Measurements from ENCODE around the gene CLDND1. TPM values are rescaled to one million over a fixed set of nuclear protein-coding genes. Genes with fewer than 3 reads are reported as not detected.
"Not testable (repeated sequence)": the region's sequence is repeated elsewhere in the genome, so short reads cannot be mapped to it uniquely, and the experiment has no call there.

CLDND1 gene
- 100 to 1,000 TPM; 199 to 208 TPM for total RNA-seq

DNA sequence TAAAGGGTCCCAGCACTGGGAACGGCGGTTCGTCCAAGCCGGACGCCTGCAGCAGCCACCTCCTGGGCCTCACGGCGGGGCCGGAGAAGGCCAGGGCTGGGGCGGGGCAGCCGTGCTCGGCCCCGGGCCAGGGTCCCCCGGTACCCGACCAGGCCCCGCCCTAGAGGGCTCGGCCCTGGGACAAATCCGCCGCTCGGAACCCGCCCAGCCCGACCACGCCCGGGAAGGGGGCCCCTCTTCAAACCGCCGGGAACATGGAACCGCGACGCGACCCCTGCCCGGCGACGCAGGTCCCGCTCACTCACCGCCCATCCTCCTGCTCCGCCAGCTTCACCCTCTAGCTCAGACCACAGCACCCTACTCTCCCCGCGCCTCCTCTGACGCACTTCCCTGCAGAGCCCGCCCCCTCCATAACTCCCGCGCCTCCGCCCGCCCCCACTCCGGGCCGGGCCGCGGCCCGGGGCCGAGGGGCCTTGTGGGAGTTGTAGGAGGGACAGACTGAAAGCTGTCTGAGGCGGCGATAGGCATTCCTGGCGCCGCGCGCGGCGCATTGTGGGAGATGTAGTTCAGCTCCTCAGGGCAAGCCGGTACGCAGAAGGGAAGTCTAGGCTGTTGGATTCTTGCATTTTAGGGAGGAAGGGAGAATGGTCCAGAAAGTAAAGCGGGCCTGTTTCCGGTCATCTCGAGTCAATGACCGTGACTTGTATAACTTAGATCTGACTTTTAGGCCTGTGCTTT, at the start of gene CLDND1:
Gene CLDND1 (minus strand): TSS at position 359 of the 738 bp plus-strand sequence. CDS start 1,478 bp downstream, outside the sequence.
- ChIA-PET POLR2A (interaction anchor here (0.8 to 2.5 kb wide), 11 partner anchors 8 to 71 kb away, joined by 3 to 38 read pairs (median 4); partner anchors contain the start of gene CPOX), CTCF (interaction anchor here (0.7 to 1.6 kb wide), 10 partner anchors 14 to 75 kb away, joined by 3 to 11 read pairs (median 4); no protein-coding TSS in a partner anchor)
- intact Hi-C loops (cut with micrococcal nuclease), result loop anchor here (1.0 to 10.0 kb wide), 9 partner anchors 14 to 758 kb away; partner anchors contain the start of genes ARL6, CPOX and DCBLD2
- Mint-ChIP-seq H3K9me3 (no peaks in the 10 kb centered on the region), H3K27me3 (no peaks in the 10 kb centered on the region), H3K4me1 (ENCODE audit: low read depth) (peaks cover 66% of the 10 kb centered on the region), H3K4me3 (peak within 1 kb of the TSS; percentile 91), H3K36me3 (peaks cover 45% of the 10 kb centered on the region), H3K27ac (peak within 1 kb of the TSS; percentile 86)
- DNase-seq, result peak; percentile 98

DNA sequence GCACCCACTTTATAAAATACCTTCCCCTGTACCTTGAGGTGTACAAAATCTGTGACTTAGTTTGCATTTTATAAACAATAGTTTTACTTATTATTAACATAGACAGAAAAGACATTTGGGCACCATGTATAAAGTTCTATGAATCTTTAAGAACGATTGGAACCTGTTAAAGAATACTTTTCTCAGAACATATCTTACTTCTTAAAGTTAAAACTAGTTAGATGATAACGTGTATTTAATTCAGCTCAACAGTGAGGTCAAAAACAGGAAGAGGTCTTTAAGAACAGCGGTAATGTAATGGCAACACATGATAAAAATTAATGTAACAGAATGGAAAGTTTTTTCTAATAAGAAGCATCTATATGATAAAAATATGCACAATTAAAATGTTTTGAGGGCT, 45.7 kb upstream of the CLDND1 start:
- POLR2A ChIA-PET, result no interaction called here
- intact Hi-C loops (cut with micrococcal nuclease), result loop anchor here (10.0 kb wide), 1 partner anchor 1306 kb away; no protein-coding TSS in a partner anchor
- Mint-ChIP-seq H3K4me3 (no peak overlapping the region), H3K4me1 (ENCODE audit: low read depth) (peaks cover 71% of the 10 kb centered on the region), H3K9me3 (peaks cover 7% of the 10 kb centered on the region), H3K36me3 (peaks cover 7% of the 10 kb centered on the region), H3K27ac (no peak overlapping the region), H3K27me3 (no peaks in the 10 kb centered on the region)
- CTCF ChIA-PET, result no interaction called here
- DNase-seq, result no peak

DNA sequence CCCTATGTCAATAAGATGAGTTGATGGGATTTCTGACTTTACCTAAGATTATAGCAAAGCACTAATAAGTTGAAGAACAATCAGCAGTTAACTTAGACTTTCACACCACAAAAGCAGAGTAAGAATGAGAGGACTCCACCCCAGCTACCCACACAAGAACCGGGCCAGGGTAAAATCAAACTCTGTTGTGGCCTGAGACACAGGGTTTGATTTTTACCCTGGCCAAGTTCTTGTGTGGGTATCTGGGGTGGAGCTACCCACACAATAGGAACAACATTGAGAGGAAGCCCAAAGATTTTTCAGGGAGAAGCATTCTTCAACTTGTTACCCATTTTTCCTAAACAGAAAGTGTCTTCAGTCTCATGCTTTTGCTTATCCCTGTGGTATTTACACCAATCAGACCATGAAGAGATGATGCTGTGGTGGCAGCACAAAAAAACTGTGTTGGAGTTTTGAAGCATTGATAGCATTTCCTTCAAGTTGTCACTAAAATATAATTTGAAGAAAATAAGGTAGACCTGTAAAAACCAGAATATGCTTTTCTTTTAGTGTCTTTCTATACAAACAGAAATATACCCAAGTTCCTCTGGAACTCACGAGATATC, 45.1 kb upstream of the CLDND1 start:
- intact Hi-C loops (cut with micrococcal nuclease), result loop anchor here (2.0 to 10.0 kb wide), 2 partner anchors 25 to 1307 kb away; partner anchors contain the start of gene CPOX
- Mint-ChIP-seq H3K9me3 (peaks cover 7% of the 10 kb centered on the region), H3K27me3 (no peaks in the 10 kb centered on the region), H3K4me3 (no peak overlapping the region), H3K4me1 (ENCODE audit: low read depth) (peaks cover 71% of the 10 kb centered on the region), H3K27ac (peak overlapping the region; percentile 28), H3K36me3 (peaks cover 7% of the 10 kb centered on the region)
- peak; percentile 50 for DNase-seq
- POLR2A ChIA-PET, result interaction anchor here (1.0 kb wide), 1 partner anchor 11 kb away, joined by 4 read pairs; no protein-coding TSS in a partner anchor
- CTCF ChIA-PET, result no interaction called here

DNA sequence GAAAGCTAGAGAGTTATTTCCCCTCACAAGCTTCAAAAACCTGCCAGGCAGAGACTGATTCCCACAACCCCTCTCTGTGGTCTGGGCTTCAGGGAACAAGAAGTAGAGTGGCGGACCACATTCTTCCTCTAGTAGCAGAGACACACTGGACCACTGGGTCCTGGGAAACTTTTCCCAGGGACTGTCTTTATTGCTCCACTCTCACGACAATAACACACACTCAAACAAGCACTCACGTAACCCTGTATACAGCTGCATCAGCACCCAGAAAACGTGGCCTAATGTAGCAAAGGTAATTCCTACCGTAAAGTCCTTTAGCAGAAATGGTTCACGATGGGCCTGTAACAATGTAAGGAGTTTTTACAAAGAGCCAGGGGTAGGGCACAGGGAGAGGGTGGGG, 43.1 kb upstream of the CLDND1 start:
- DNase-seq, result no peak
- Mint-ChIP-seq H3K4me3 (no peak overlapping the region), H3K36me3 (peaks cover 9% of the 10 kb centered on the region), H3K9me3 (peaks cover 7% of the 10 kb centered on the region), H3K27ac (peak overlapping the region; percentile 28), H3K4me1 (ENCODE audit: low read depth) (peaks cover 73% of the 10 kb centered on the region), H3K27me3 (peaks cover 3% of the 10 kb centered on the region)
- intact Hi-C loops (cut with micrococcal nuclease), result loop anchor here (1.0 to 10.0 kb wide), 6 partner anchors 9 to 1309 kb away; partner anchors contain the start of genes CLDND1 and CPOX
- POLR2A ChIA-PET, result interaction anchor here (1.2 to 3.4 kb wide), 4 partner anchors 10 to 43 kb away, joined by 3 to 26 read pairs (median 13); partner anchors contain the start of gene CLDND1
- CTCF ChIA-PET, result interaction anchor here (1.2 to 1.5 kb wide), 5 partner anchors 8 to 44 kb away, joined by 4 to 15 read pairs (median 4); no protein-coding TSS in a partner anchor

DNA sequence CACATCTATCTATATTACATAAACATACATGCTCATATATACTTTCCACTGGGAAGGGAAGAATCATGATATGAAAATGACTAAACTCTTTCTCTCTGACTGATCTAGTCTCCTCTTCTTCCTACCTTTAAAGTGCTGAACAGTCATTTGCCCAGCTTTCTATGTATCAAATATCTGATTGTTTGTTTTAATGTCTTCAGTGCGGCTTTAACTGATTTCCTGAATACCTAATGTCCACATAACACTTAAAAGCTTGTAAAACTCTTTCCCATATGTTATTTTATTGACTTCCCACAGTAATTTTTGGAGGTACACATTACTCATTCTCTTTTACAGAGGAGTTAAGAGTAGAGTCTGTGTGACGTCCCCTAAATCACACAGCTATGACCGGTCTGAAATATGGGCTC, 42.5 kb upstream of the CLDND1 start:
- peaks cover 9% of the 10 kb centered on the region for H3K36me3 Mint-ChIP-seq
- intact Hi-C loops (cut with micrococcal nuclease), result loop anchor here (1.0 to 10.0 kb wide), 5 partner anchors 8 to 1310 kb away; partner anchors contain the start of gene CLDND1

DNA sequence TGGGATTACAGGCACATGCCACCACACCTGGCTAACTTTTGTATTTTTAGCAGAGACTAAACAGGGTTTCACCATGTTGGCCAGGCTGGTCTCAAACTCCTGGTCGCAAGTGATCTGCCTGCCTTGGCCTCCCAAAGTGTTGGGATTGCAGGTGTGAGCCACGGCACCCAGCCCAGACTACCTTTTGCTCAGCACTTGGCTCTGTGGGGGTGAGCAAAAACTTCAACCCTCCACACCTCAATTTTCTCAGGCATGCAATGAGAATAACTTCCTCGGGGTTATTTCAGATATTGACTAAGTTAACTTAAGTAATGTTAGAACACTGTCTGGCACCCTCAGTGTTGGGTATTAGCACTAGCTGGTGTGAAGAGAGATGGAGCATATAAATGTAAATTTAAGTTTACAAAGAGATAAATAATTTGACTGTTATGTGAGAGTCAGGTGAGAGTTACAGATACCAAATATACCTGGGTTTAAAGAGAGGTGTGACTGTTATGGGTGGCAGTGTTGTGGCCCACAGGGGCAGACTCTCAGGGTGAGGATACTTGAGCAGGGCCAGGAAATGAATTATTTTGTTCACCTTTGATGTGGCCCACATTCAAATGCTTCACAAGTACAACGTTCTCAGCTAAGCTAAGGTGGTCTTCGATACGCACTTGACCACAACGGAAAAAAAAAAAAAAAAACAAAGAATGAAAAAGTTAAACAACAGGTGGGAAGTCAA, 41.7 kb upstream of the CLDND1 start:
- peak overlapping the region; percentile 57 for H3K27ac Mint-ChIP-seq
- CTCF ChIA-PET, result interaction anchor here (0.7 to 1.5 kb wide), 15 partner anchors 8 to 1066 kb away, joined by 3 to 15 read pairs (median 4); partner anchors contain the start of gene CLDND1
- peaks cover 11% of the 10 kb centered on the region for H3K9me3 Mint-ChIP-seq
- peaks cover 9% of the 10 kb centered on the region for H3K36me3 Mint-ChIP-seq
- no peak for DNase-seq
- peaks cover 76% of the 10 kb centered on the region for H3K4me1 Mint-ChIP-seq (ENCODE audit: low read depth)
- peaks cover 3% of the 10 kb centered on the region for H3K27me3 Mint-ChIP-seq
- H3K4me3 Mint-ChIP-seq, result peak overlapping the region; percentile 50
- POLR2A ChIA-PET, result interaction anchor here (0.7 to 3.4 kb wide), 8 partner anchors 8 to 42 kb away, joined by 3 to 26 read pairs (median 5); partner anchors contain the start of gene CLDND1
- intact Hi-C loops (cut with micrococcal nuclease), result loop anchor here (1.0 to 10.0 kb wide), 5 partner anchors 7 to 1310 kb away; partner anchors contain the start of gene CLDND1

More for the DNA sequence above, 42.5 kb upstream of the CLDND1 start:
- H3K4me1 Mint-ChIP-seq (ENCODE audit: low read depth), result peaks cover 76% of the 10 kb centered on the region
- H3K27me3 Mint-ChIP-seq, result peaks cover 3% of the 10 kb centered on the region
- CTCF ChIA-PET, result interaction anchor here (0.9 to 1.5 kb wide), 6 partner anchors 9 to 231 kb away, joined by 3 to 15 read pairs (median 4); no protein-coding TSS in a partner anchor
- DNase-seq, result no peak
- POLR2A ChIA-PET, result interaction anchor here (1.2 to 3.4 kb wide), 4 partner anchors 9 to 42 kb away, joined by 3 to 26 read pairs (median 13); partner anchors contain the start of gene CLDND1
- H3K4me3 Mint-ChIP-seq, result no peak overlapping the region
- peaks cover 7% of the 10 kb centered on the region for H3K9me3 Mint-ChIP-seq
- peak overlapping the region; percentile 46 for H3K27ac Mint-ChIP-seq

DNA sequence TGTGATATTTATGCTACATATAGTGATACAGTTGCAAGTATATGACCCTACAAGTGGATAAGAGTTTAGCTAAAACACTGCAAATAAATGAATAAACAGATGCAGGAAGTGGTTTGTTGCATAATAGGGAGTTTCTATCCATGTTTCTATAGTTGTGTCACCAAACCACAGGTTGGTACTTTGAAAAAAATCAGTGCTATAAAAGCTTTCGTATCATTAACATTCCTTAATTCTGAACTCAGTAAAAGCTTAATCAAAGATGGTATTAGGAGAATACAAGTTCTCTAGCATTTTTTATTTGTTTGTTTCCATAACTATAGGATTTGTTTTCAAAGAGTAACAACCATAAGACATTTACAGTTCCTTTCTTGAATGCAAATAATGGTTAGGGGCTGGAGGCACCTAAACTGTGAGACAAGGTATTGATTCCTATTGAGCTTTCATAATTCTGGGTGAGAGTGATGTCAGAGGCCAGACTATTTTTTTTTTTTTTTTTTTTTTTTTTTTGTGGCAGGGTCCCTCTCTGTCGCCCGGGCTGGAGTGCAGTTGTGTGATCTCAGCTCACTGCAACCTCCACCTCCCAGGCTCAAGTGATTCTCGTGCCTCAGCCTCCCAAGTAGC, 41.1 kb upstream of the CLDND1 start:
- DNase-seq, result no peak
- POLR2A ChIA-PET, result interaction anchor here (1.0 to 3.4 kb wide), 4 partner anchors 9 to 34 kb away, joined by 3 to 20 read pairs (median 5); no protein-coding TSS in a partner anchor
- Mint-ChIP-seq H3K9me3 (peaks cover 10% of the 10 kb centered on the region), H3K27me3 (peaks cover 3% of the 10 kb centered on the region), H3K36me3 (peaks cover 6% of the 10 kb centered on the region), H3K4me1 (ENCODE audit: low read depth) (peaks cover 77% of the 10 kb centered on the region), H3K4me3 (no peak overlapping the region), H3K27ac (peak overlapping the region; percentile 67)
- CTCF ChIA-PET, result interaction anchor here (0.7 to 1.5 kb wide), 11 partner anchors 9 to 1067 kb away, joined by 3 to 9 read pairs (median 4); partner anchors contain the start of gene CLDND1
- intact Hi-C loops (cut with micrococcal nuclease), result loop anchor here (10.0 kb wide), 1 partner anchor 1311 kb away; no protein-coding TSS in a partner anchor

DNA sequence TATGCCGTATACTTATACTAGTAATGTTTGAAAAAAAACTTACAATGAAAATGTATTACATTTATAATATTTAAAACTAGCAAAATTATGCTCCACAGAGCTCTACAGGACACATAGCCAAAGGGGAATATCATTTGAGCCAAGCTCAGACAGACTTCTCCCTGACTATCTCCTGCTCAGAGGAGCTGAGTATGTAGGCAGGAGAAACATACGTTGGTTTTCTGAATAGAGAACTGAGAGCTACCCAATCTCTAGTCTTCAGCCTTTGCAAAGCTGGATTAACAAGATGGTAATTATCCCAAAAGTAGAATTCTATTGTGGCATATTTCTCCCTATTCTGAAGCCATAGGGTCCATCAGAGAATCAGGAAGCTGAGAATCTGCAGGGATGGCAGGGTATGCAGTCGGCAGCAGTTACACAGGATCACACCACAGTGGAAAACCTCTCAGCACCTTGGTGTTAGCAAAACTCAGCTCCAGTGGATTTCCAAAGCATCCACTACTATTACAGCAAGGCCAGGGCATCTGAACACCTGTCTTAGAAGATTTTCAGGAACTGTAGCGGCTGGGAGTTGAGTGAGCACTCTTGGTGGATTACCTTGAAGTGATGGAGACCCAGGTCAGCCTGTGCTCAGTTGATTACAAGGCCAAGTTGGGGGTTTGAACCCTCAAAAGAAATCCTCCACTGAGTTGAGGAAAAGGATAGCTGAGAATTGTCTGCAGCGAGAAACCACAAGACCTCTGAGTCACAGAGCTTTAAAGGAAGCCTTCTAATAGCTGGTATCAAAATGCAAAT, 39.2 kb upstream of the CLDND1 start:
- H3K27ac Mint-ChIP-seq, result no peak overlapping the region
- CTCF ChIA-PET, result interaction anchor here (1.3 to 1.5 kb wide), 2 partner anchors 25 to 40 kb away, joined by 3 read pairs; no protein-coding TSS in a partner anchor
- H3K9me3 Mint-ChIP-seq, result peaks cover 8% of the 10 kb centered on the region
- intact Hi-C loops (cut with micrococcal nuclease), result loop anchor here (10.0 kb wide), 1 partner anchor 1313 kb away; no protein-coding TSS in a partner anchor
- no peak overlapping the region for H3K4me3 Mint-ChIP-seq
- DNase-seq, result no peak
- peaks cover 3% of the 10 kb centered on the region for H3K27me3 Mint-ChIP-seq
- POLR2A ChIA-PET, result interaction anchor here (0.8 to 2.4 kb wide), 4 partner anchors 9 to 39 kb away, joined by 3 to 10 read pairs (median 4); partner anchors contain the start of gene CLDND1
- peaks cover 81% of the 10 kb centered on the region for H3K4me1 Mint-ChIP-seq (ENCODE audit: low read depth)
- peaks cover 6% of the 10 kb centered on the region for H3K36me3 Mint-ChIP-seq

DNA sequence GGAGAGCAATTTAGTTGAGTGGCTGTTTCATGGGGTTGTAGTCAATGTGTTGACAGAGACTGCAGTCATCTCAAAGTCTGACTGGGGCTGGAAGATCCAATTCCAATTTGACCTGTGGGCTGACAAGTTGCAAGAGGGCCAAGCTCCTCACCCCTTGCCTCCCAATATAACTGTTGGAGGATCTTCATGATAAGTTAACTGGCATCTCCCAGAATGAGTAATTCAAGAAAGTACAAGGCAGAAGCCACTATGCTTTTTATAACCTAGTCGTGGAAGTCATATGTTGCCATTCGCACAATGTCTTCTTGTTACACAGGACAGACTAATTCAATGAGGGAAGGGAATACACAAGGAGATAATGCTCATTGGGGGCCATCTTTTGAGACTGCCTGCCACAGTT, 38.2 kb upstream of the CLDND1 start:
- intact Hi-C loops (cut with micrococcal nuclease), result loop anchor here (10.0 kb wide), 1 partner anchor 1314 kb away; no protein-coding TSS in a partner anchor
- DNase-seq, result no peak
- POLR2A ChIA-PET, result interaction anchor here (0.6 kb wide), 1 partner anchor 24 kb away, joined by 3 read pairs; no protein-coding TSS in a partner anchor
- peaks cover 3% of the 10 kb centered on the region for H3K27me3 Mint-ChIP-seq
- peaks cover 81% of the 10 kb centered on the region for H3K4me1 Mint-ChIP-seq (ENCODE audit: low read depth)
- H3K27ac Mint-ChIP-seq, result peak overlapping the region; percentile 25
- H3K36me3 Mint-ChIP-seq, result peaks cover 8% of the 10 kb centered on the region
- CTCF ChIA-PET, result no interaction called here
- H3K4me3 Mint-ChIP-seq, result no peak overlapping the region
- peaks cover 8% of the 10 kb centered on the region for H3K9me3 Mint-ChIP-seq

DNA sequence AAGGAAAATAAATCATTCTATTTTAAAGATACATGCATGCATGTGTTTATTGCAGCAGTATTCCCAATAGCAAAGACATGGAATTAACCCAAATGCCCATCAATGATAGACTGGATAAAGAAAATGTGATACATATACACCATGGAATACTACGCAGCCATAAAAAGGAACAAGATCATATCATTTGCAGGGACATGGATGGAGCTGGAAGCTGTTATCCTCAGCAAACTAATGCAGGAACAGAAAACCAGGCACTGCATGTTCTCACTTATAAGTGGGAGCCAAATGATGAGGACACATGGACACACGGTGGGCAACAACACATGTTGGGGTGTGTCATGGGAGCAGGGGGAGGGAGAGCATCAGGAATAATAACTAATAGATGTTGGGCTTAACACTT, 37.1 kb upstream of the CLDND1 start:
- H3K4me1 Mint-ChIP-seq (ENCODE audit: low read depth), result peaks cover 80% of the 10 kb centered on the region
- DNase-seq, H3K27ac Mint-ChIP-seq, H3K36me3 Mint-ChIP-seq, POLR2A ChIA-PET, H3K4me3 Mint-ChIP-seq, H3K9me3 Mint-ChIP-seq, H3K27me3 Mint-ChIP-seq: not testable (repeated sequence)
- intact Hi-C loops (cut with micrococcal nuclease), result loop anchor here (5.0 to 10.0 kb wide), 4 partner anchors 522 to 1315 kb away; partner anchors contain the start of gene GABRR3
- CTCF ChIA-PET, result interaction anchor here (1.5 to 3.1 kb wide), 2 partner anchors 13 to 35 kb away, joined by 3 to 18 read pairs; no protein-coding TSS in a partner anchor
